ENCODE measurements around the gene FRAT1. TPM values are rescaled to one million over a fixed set of nuclear protein-coding genes. Genes with fewer than 3 reads are reported as not detected.

Gene FRAT1
- total RNA-seq = 1 to 10 TPM; 1.8 to 6.9 (median 3.2) TPM

GRCh38 chr10:97318772-97319651, at the start of gene FRAT1:
TSS of gene FRAT1 (plus strand) at chr10:97319271. CDS start at chr10:97319454, 183 bp downstream.
- H3K4me1 ChIP-seq = peaks cover 0 to 11% of the 10 kb centered on the region in 2 donors
- H3K9me3 ChIP-seq = no peaks in the 10 kb centered on the region
- no peaks in the 10 kb centered on the region for H3K27me3 ChIP-seq
- peak; percentile 47 to 84 for TF ChIP-seq POLR2A (IDR thresholded peaks at IDR 0.05)
- TF ChIP-seq CTCF (IDR thresholded peaks at IDR 0.05) = peak in 1 of 4 experiments; percentile 4
- no peaks in the 10 kb centered on the region for H3K36me3 ChIP-seq
- peak; percentile 87 to 90 for DNase-seq
- peak within 1 kb of the TSS; percentile 75 to 99 for H3K4me3 ChIP-seq
- peak within 1 kb of the TSS; percentile 97 to 99 for H3K27ac ChIP-seq
- intact Hi-C loops (cut with DNase I; ENCODE audit: low total_unique reads) = no loop called here

GRCh38 chr10:97270523-97271154, 48.4 kb upstream of the FRAT1 start:
- Histone ChIP-seq H3K4me3 (no peak overlapping the region), H3K9me3 (no peaks in the 10 kb centered on the region), H3K36me3 (no peaks in the 10 kb centered on the region), H3K27me3 (no peaks in the 10 kb centered on the region), H3K27ac (no peak overlapping the region), H3K4me1 (no peaks in the 10 kb centered on the region)
- DNase-seq = no peak
- intact Hi-C loops (cut with DNase I; ENCODE audit: low total_unique reads) = no loop called here
- TF ChIP-seq POLR2A (IDR thresholded peaks at IDR 0.05) (no peak), CTCF (IDR thresholded peaks at IDR 0.05) (no peak)

- TF ChIP-seq CTCF (IDR thresholded peaks at IDR 0.05) = no peak
- TF ChIP-seq POLR2A (IDR thresholded peaks at IDR 0.05) = no peak
- Histone ChIP-seq H3K9me3 (no peaks in the 10 kb centered on the region), H3K4me3 (no peak overlapping the region), H3K4me1 (peaks cover 0 to 7% of the 10 kb centered on the region in 2 donors), H3K27ac (no peak overlapping the region), H3K27me3 (no peaks in the 10 kb centered on the region), H3K36me3 (no peaks in the 10 kb centered on the region)
- intact Hi-C loops (cut with DNase I; ENCODE audit: low total_unique reads) = no loop called here
- no peak for DNase-seq
Measured at GRCh38 chr10:97273700-97274099, 45.4 kb upstream of the FRAT1 start.

- Histone ChIP-seq H3K4me1 (peaks cover 0 to 7% of the 10 kb centered on the region in 2 donors), H3K27me3 (no peaks in the 10 kb centered on the region), H3K36me3 (no peaks in the 10 kb centered on the region), H3K9me3 (no peaks in the 10 kb centered on the region), H3K27ac (no peak overlapping the region), H3K4me3 (no peak overlapping the region)
- no peak for TF ChIP-seq CTCF (IDR thresholded peaks at IDR 0.05)
- TF ChIP-seq POLR2A (IDR thresholded peaks at IDR 0.05) = no peak
- no peak for DNase-seq
- intact Hi-C loops (cut with DNase I; ENCODE audit: low total_unique reads) = no loop called here
Measured at GRCh38 chr10:97274828-97275227, 44.2 kb upstream of the FRAT1 start.

GRCh38 chr10:97277551-97277950, 41.5 kb upstream of the FRAT1 start:
- intact Hi-C loops (cut with DNase I; ENCODE audit: low total_unique reads) = no loop called here
- Histone ChIP-seq H3K4me1 (peaks cover 0 to 7% of the 10 kb centered on the region in 2 donors), H3K9me3 (no peaks in the 10 kb centered on the region), H3K36me3 (no peaks in the 10 kb centered on the region), H3K27ac (peak overlapping the region; percentile 48 to 69), H3K27me3 (no peaks in the 10 kb centered on the region), H3K4me3 (no peak overlapping the region)
- DNase-seq = no peak
- no peak for TF ChIP-seq POLR2A (IDR thresholded peaks at IDR 0.05)
- no peak for TF ChIP-seq CTCF (IDR thresholded peaks at IDR 0.05)

Measured in uterus (tissue), 4 donors.